Neural progenitor cell (in vitro differentiated cells): ENCODE results near the gene CSF2. TPM values are rescaled to one million over a fixed set of nuclear protein-coding genes. Genes with fewer than 3 reads are reported as not detected.

Source experiments
- DNase-seq: peaks from one replicate; pipeline ENCODE4 v3.0.0-alpha.2; 2016; ENCODE audit warnings: low spot score
- H2AFZ ChIP-seq: fragments of 200-600 bp; sonication (generic); replicated peaks from 2 replicates; pipeline ENCODE4 v1.6.1; 2016; ENCODE audit warnings: antibody characterized with exemption
- H3F3A ChIP-seq: fragments of 200-600 bp; sonication (generic); 2 replicates; pipeline ENCODE4 v1.6.1; 2016; ENCODE audit warnings: antibody characterized with exemption, low read depth
- H3K27ac ChIP-seq: fragments of 200-600 bp; sonication (generic); 2 replicates; pipeline ENCODE4 v1.5.1; 2016; ENCODE audit warnings: mild to moderate bottlenecking
- H3K27me3 ChIP-seq: fragments of 200-600 bp; sonication (generic); 2 replicates; pipeline ENCODE4 v1.6.1; 2016; ENCODE audit warnings: mild to moderate bottlenecking, moderate library complexity
- H3K36me3 ChIP-seq: fragments of 200-600 bp; sonication (generic); 2 replicates; pipeline ENCODE4 v1.5.1; 2016
- H3K4me1 ChIP-seq: fragments of 200-600 bp; sonication (generic); 2 replicates; pipeline ENCODE4 v1.6.1; 2016; ENCODE audit warnings: mixed run types
- H3K4me2 ChIP-seq: fragments of 200-600 bp; sonication (generic); 2 replicates; pipeline ENCODE4 v1.6.1; 2016
- H3K4me3 ChIP-seq: fragments of 200-600 bp; sonication (generic); 2 replicates; pipeline ENCODE4 v1.5.1; 2016
- H3K79me2 ChIP-seq: fragments of 200-600 bp; sonication (generic); 2 replicates; pipeline ENCODE4 v1.6.1; 2016; ENCODE audit warnings: low read depth
- H3K9ac ChIP-seq: fragments of 200-600 bp; sonication (generic); 2 replicates; pipeline ENCODE4 v1.6.1; 2016
- H3K9me3 ChIP-seq: fragments of 200-600 bp; sonication (generic); 2 replicates; pipeline ENCODE4 v1.5.1; 2016; ENCODE audit warnings: low read depth
- H4K20me1 ChIP-seq: fragments of 200-600 bp; sonication (generic); 2 replicates; pipeline ENCODE4 v1.6.1; 2016; ENCODE audit warnings: low read depth
- H3K27ac Mint-ChIP-seq: 3 replicates; pipeline ENCODE4 v1.8.0; 2021; ENCODE audit warnings: mixed read lengths
- H3K27me3 Mint-ChIP-seq: 2 replicates; pipeline ENCODE4 v1.8.0; 2022; ENCODE audit warnings: low read depth, mild to moderate bottlenecking, inconsistent platforms, moderate library complexity, mixed read lengths; ENCODE audit not compliant: insufficient read depth
- H3K36me3 Mint-ChIP-seq: 3 replicates; pipeline ENCODE4 v1.8.0; 2021; ENCODE audit warnings: mixed read lengths
- H3K4me1 Mint-ChIP-seq: 3 replicates; pipeline ENCODE4 v1.8.0; 2021; ENCODE audit warnings: mixed read lengths
- H3K4me3 Mint-ChIP-seq: 3 replicates; pipeline ENCODE4 v1.8.0; 2021; ENCODE audit warnings: mild to moderate bottlenecking, moderate library complexity, mixed read lengths
- H3K9me3 Mint-ChIP-seq: 3 replicates; pipeline ENCODE4 v1.8.0; 2020; ENCODE audit warnings: mixed read lengths
- EZH2 ChIP-seq: fragments of 200-600 bp; sonication (generic); IDR thresholded peaks from 2 replicates; pipeline ENCODE4 v1.6.1; 2017; ENCODE audit warnings: antibody characterized with exemption, mild to moderate bottlenecking, moderate library complexity
- EZH2phosphoT487 ChIP-seq: fragments of 200-600 bp; sonication (generic); IDR thresholded peaks from 2 replicates; pipeline ENCODE4 v1.6.1; 2017; ENCODE audit warnings: antibody characterized with exemption
- total RNA-seq: library from RNA; depleted of rRNA; stranded (reverse); fragments of >200 nt; gene quantifications from 2 replicates; pipeline ENCODE4 v1.2.3, GENCODE V29; 2015; ENCODE audit warnings: low replicate concordance
- TF ChIP-seq, protein P1 (sequence below): fragments of 200-600 bp; sonication (generic); IDR thresholded peaks from 2 replicates; pipeline ENCODE4 v1.5.1; 2017; ENCODE audit warnings: antibody characterized with exemption, mild to moderate bottlenecking

CSF2 gene
- total RNA-seq, 1 donor from 2014 or later, result not detected

- Mint-ChIP-seq H3K36me3 (no peaks in the 10 kb centered on the region), H3K27ac (no peak overlapping the region), H3K4me1 (peaks cover 5% of the 10 kb centered on the region), H3K27me3 (no peaks in the 10 kb centered on the region), H3K4me3 (no peak overlapping the region), H3K9me3 (no peaks in the 10 kb centered on the region)
- no peaks in the 10 kb centered on the region for H3K36me3 ChIP-seq
- H3K4me3 ChIP-seq, result no peak overlapping the region
- TF ChIP-seq EZH2phosphoT487 (no peak), EZH2 (no peak)
- TF ChIP-seq, protein P1, sequence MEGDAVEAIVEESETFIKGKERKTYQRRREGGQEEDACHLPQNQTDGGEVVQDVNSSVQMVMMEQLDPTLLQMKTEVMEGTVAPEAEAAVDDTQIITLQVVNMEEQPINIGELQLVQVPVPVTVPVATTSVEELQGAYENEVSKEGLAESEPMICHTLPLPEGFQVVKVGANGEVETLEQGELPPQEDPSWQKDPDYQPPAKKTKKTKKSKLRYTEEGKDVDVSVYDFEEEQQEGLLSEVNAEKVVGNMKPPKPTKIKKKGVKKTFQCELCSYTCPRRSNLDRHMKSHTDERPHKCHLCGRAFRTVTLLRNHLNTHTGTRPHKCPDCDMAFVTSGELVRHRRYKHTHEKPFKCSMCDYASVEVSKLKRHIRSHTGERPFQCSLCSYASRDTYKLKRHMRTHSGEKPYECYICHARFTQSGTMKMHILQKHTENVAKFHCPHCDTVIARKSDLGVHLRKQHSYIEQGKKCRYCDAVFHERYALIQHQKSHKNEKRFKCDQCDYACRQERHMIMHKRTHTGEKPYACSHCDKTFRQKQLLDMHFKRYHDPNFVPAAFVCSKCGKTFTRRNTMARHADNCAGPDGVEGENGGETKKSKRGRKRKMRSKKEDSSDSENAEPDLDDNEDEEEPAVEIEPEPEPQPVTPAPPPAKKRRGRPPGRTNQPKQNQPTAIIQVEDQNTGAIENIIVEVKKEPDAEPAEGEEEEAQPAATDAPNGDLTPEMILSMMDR, result no peak
- H3F3A ChIP-seq, result no peaks in the 10 kb centered on the region
- H4K20me1 ChIP-seq, result no peaks in the 10 kb centered on the region
- no peak overlapping the region for H3K9ac ChIP-seq
- DNase-seq, result no peak
- H3K27me3 ChIP-seq, result no peaks in the 10 kb centered on the region
- H3K79me2 ChIP-seq, result no peaks in the 10 kb centered on the region
- H3K4me2 ChIP-seq, result no peak overlapping the region
- no peaks in the 10 kb centered on the region for H3K9me3 ChIP-seq
- H3K4me1 ChIP-seq, result peaks cover 7% of the 10 kb centered on the region
- H3K27ac ChIP-seq, result no peak overlapping the region
- no peak overlapping the region for H2AFZ ChIP-seq
Measured at GRCh38 chr5:132076983-132077382, 3.4 kb downstream of the CSF2 start.

DNA sequence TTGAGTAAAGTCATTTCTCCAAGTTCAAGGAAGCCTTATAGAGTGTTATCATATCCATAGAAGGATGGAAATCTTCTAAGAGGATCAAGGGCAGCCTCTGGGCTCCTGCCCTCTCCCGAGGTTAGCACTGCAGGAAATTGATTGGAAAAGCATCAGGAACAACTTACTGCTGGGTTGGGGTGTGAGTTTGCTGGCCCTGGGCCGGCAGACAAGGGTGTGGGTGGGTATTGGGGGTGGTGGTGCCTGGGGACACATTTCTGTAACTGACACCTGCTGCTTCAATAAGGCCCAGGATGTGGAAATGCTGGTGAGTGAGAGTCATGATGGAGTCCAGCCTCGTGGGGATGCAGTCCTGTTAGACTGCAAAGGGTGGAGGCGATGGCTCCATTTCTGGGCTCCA is 5.5 kb downstream of the CSF2 start:
- H3K79me2 ChIP-seq, result no peaks in the 10 kb centered on the region
- H3K27me3 Mint-ChIP-seq, result no peaks in the 10 kb centered on the region
- peaks cover 7% of the 10 kb centered on the region for H3K4me1 ChIP-seq
- H3K9ac ChIP-seq, result no peak overlapping the region
- peaks cover 5% of the 10 kb centered on the region for H3K4me1 Mint-ChIP-seq
- TF ChIP-seq EZH2phosphoT487, result no peak
- no peak for TF ChIP-seq EZH2
- no peak overlapping the region for H3K4me3 ChIP-seq
- H4K20me1 ChIP-seq, result no peaks in the 10 kb centered on the region
- no peak for DNase-seq
- H3K27ac ChIP-seq, result no peak overlapping the region
- no peaks in the 10 kb centered on the region for H3K36me3 ChIP-seq
- H3K36me3 Mint-ChIP-seq, result no peaks in the 10 kb centered on the region
- H3K27ac Mint-ChIP-seq, result no peak overlapping the region
- H3K9me3 ChIP-seq, result no peaks in the 10 kb centered on the region
- H3K4me3 Mint-ChIP-seq, result no peak overlapping the region
- H2AFZ ChIP-seq, result no peak overlapping the region
- H3F3A ChIP-seq, result no peaks in the 10 kb centered on the region
- no peaks in the 10 kb centered on the region for H3K27me3 ChIP-seq
- H3K4me2 ChIP-seq, result no peak overlapping the region
- H3K9me3 Mint-ChIP-seq, result no peaks in the 10 kb centered on the region

GRCh38 chr5:132079619-132080018 is 6.0 kb downstream of the CSF2 start:
- H3K9ac ChIP-seq, result no peak overlapping the region
- H3K27me3 Mint-ChIP-seq, result no peaks in the 10 kb centered on the region
- no peaks in the 10 kb centered on the region for H3K27me3 ChIP-seq
- no peak overlapping the region for H3K4me2 ChIP-seq
- no peak for TF ChIP-seq EZH2phosphoT487
- TF ChIP-seq, protein P1, result no peak
- TF ChIP-seq EZH2, result no peak
- no peaks in the 10 kb centered on the region for H4K20me1 ChIP-seq
- no peak overlapping the region for H2AFZ ChIP-seq
- no peak overlapping the region for H3K4me3 ChIP-seq
- peaks cover 5% of the 10 kb centered on the region for H3K4me1 Mint-ChIP-seq
- H3F3A ChIP-seq, result no peaks in the 10 kb centered on the region
- no peak overlapping the region for H3K27ac ChIP-seq
- H3K4me1 ChIP-seq, result peaks cover 7% of the 10 kb centered on the region
- H3K9me3 ChIP-seq, result no peaks in the 10 kb centered on the region
- no peaks in the 10 kb centered on the region for H3K36me3 Mint-ChIP-seq
- no peaks in the 10 kb centered on the region for H3K79me2 ChIP-seq
- no peak overlapping the region for H3K27ac Mint-ChIP-seq
- no peak overlapping the region for H3K4me3 Mint-ChIP-seq
- no peaks in the 10 kb centered on the region for H3K36me3 ChIP-seq
- H3K9me3 Mint-ChIP-seq, result no peaks in the 10 kb centered on the region
- DNase-seq, result no peak

DNA sequence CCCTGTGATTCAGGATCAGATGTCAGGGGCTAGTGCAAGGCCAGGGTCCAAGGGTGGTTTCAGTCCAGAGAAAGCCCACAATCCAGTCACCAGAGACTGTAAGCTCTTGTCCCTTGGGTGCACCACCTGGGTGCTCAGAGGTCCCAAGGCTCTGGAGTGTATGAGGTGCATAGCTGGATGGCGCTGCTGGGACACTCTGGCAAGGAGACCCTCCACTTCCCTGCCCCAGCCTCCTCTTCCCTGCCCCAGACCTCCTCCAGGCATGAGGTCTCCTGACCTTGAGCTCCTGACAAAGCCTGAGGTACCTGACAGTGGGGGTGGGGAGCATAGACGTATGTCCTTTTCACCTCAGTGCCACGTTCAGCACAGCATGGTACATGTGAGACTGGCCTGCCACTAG is 7.0 kb downstream of the CSF2 start:
- Mint-ChIP-seq H3K4me3 (no peak overlapping the region), H3K36me3 (no peaks in the 10 kb centered on the region), H3K27ac (no peak overlapping the region), H3K9me3 (no peaks in the 10 kb centered on the region), H3K4me1 (no peaks in the 10 kb centered on the region), H3K27me3 (no peaks in the 10 kb centered on the region)
- no peak overlapping the region for H3K4me3 ChIP-seq
- no peaks in the 10 kb centered on the region for H3K79me2 ChIP-seq
- no peaks in the 10 kb centered on the region for H4K20me1 ChIP-seq
- TF ChIP-seq, protein P1, result no peak
- no peak for TF ChIP-seq EZH2phosphoT487
- no peak for TF ChIP-seq EZH2
- no peak overlapping the region for H2AFZ ChIP-seq
- H3K9ac ChIP-seq, result no peak overlapping the region
- H3K36me3 ChIP-seq, result no peaks in the 10 kb centered on the region
- H3K4me1 ChIP-seq, result no peaks in the 10 kb centered on the region
- H3K27ac ChIP-seq, result no peak overlapping the region
- no peak overlapping the region for H3K4me2 ChIP-seq
- no peaks in the 10 kb centered on the region for H3K9me3 ChIP-seq
- no peaks in the 10 kb centered on the region for H3K27me3 ChIP-seq
- no peaks in the 10 kb centered on the region for H3F3A ChIP-seq
- no peak for DNase-seq
